ENCODE results near the gene AKAP17A.

DNA sequence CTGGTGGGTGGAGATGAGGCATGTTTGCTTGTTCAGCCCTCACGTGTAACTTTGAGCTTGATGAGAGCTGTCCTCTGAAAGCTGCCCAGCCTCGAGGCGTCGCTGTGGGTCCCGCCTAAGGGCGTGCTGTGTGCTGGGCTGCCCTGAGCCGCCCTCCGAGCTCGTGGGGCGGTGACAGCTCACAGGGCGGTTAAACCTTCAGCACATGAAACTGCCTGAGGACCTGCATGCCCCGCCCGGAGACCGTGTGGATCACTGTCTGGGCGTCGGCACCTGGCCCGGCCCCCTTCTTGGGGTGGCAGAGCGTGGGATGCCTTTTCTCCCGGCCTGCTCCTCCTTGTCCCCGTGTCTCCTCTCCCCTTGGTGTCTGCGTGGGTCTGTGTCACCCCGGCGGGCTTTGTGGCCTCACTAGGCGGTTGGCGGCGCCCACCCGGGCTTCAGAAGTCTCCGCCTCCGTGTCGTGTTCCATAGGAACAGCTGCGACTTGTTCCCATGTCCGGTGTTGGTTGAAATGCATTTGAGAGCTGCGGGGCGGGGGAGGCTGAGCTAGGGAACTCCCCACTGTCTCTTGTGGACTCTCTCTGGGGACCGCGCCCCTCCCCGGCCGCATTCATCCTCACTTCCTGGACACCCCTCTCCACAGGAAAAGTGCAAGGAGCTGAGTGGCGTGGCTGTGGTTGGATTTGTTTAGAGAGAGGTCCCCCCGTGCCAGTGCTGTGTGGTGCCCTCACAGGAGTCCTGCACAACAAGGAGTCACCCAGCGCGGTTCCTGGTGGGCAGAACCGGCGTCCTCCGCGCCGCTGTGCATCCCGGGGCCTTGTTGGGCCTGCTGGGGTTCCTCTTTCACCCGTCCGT lies 6.8 kb downstream of the AKAP17A start:
- TF ChIP-seq POLR2AphosphoS5 (IDR thresholded peaks at IDR 0.05), result no peak
- TF ChIP-seq, protein P1, sequence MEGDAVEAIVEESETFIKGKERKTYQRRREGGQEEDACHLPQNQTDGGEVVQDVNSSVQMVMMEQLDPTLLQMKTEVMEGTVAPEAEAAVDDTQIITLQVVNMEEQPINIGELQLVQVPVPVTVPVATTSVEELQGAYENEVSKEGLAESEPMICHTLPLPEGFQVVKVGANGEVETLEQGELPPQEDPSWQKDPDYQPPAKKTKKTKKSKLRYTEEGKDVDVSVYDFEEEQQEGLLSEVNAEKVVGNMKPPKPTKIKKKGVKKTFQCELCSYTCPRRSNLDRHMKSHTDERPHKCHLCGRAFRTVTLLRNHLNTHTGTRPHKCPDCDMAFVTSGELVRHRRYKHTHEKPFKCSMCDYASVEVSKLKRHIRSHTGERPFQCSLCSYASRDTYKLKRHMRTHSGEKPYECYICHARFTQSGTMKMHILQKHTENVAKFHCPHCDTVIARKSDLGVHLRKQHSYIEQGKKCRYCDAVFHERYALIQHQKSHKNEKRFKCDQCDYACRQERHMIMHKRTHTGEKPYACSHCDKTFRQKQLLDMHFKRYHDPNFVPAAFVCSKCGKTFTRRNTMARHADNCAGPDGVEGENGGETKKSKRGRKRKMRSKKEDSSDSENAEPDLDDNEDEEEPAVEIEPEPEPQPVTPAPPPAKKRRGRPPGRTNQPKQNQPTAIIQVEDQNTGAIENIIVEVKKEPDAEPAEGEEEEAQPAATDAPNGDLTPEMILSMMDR (IDR thresholded peaks at IDR 0.05), result no peak
- no peak for TF ChIP-seq POLR2A (IDR thresholded peaks at IDR 0.05)

All from transverse colon (tissue), 4 donors.